Activated naive CD4-positive, alpha-beta T cell treated with anti-CD3 and anti-CD28 coated beads, Interleukin-2, amount 10 ng/mL, durations not matched to agents 7 days and 5 days (primary cell): ENCODE results near the gene CDS1.
"Not testable (repeated sequence)": the region's sequence is repeated elsewhere in the genome, so short reads cannot be mapped to it uniquely, and the experiment has no call there.

Experiments
- CTCF ChIA-PET: fragments of 350-600 bp; sonication (Branson Sonifier 250); formaldehyde crosslinking; loops from one replicate; lab custom pipeline; 2021; ENCODE audit warnings: antibody characterized with exemption; lab: Charles Lee
- DNase-seq: peaks from one replicate; pipeline ENCODE4 v3.0.0-alpha.2; 2020
- H3K27ac Mint-ChIP-seq: one replicate; pipeline ENCODE4 v1.8.0; 2021; ENCODE audit warnings: mild to moderate bottlenecking, moderate library complexity, mixed read lengths
- H3K27me3 Mint-ChIP-seq: one replicate; pipeline ENCODE4 v1.8.0; 2021; ENCODE audit warnings: mild to moderate bottlenecking, mixed read lengths
- H3K36me3 Mint-ChIP-seq: one replicate; pipeline ENCODE4 v1.8.0; 2021; ENCODE audit warnings: mixed read lengths
- H3K4me1 Mint-ChIP-seq: one replicate; pipeline ENCODE4 v1.8.0; 2021; ENCODE audit warnings: mixed read lengths
- H3K4me3 Mint-ChIP-seq: one replicate; pipeline ENCODE4 v1.8.0; 2021; ENCODE audit warnings: mild to moderate bottlenecking, moderate library complexity, mixed read lengths
- H3K9me3 Mint-ChIP-seq: one replicate; pipeline ENCODE4 v1.8.0; 2021; ENCODE audit warnings: mixed read lengths

The CDS1 gene

GRCh38 chr4:84582988-84583875, at the start of gene CDS1:
Gene CDS1 (plus strand): TSS chr4:84583127. CDS start chr4:84583402, 275 bp downstream.
- H3K36me3 Mint-ChIP-seq, result peaks cover 2% of the 10 kb centered on the region
- peaks cover 48% of the 10 kb centered on the region for H3K27me3 Mint-ChIP-seq
- CTCF ChIA-PET, result no interaction called here
- peaks cover 16% of the 10 kb centered on the region for H3K4me1 Mint-ChIP-seq
- H3K4me3 Mint-ChIP-seq, result peak within 1 kb of the TSS; percentile 75
- peaks cover 5% of the 10 kb centered on the region for H3K9me3 Mint-ChIP-seq
- H3K27ac Mint-ChIP-seq, result peak within 1 kb of the TSS; percentile 40
- peak; percentile 41 for DNase-seq

GRCh38 chr4:84535901-84536300, 47.0 kb upstream of the CDS1 start:
- no peaks in the 10 kb centered on the region for H3K36me3 Mint-ChIP-seq
- peaks cover 4% of the 10 kb centered on the region for H3K27me3 Mint-ChIP-seq
- no peaks in the 10 kb centered on the region for H3K4me1 Mint-ChIP-seq
- H3K4me3 Mint-ChIP-seq, result no peak overlapping the region
- H3K9me3 Mint-ChIP-seq, result no peaks in the 10 kb centered on the region
- DNase-seq, result no peak
- no peak overlapping the region for H3K27ac Mint-ChIP-seq
- CTCF ChIA-PET, result no interaction called here

GRCh38 chr4:84545093-84545492, 37.8 kb upstream of the CDS1 start:
- no peaks in the 10 kb centered on the region for H3K36me3 Mint-ChIP-seq

GRCh38 chr4:84547211-84547610, 35.7 kb upstream of the CDS1 start:
- no peaks in the 10 kb centered on the region for H3K36me3 Mint-ChIP-seq
- no peaks in the 10 kb centered on the region for H3K27me3 Mint-ChIP-seq
- no peak for DNase-seq
- H3K27ac Mint-ChIP-seq, result no peak overlapping the region
- H3K9me3 Mint-ChIP-seq, result no peaks in the 10 kb centered on the region
- H3K4me1 Mint-ChIP-seq, result no peaks in the 10 kb centered on the region
- H3K4me3 Mint-ChIP-seq, result no peak overlapping the region
- CTCF ChIA-PET, result no interaction called here

More at GRCh38 chr4:84545093-84545492, 37.8 kb upstream of the CDS1 start:
- Mint-ChIP-seq H3K4me1 (no peaks in the 10 kb centered on the region), H3K27me3 (no peaks in the 10 kb centered on the region), H3K4me3 (no peak overlapping the region), H3K27ac (no peak overlapping the region), H3K9me3 (no peaks in the 10 kb centered on the region)
- CTCF ChIA-PET, result no interaction called here
- DNase-seq, result no peak

- DNase-seq, CTCF ChIA-PET, H3K27me3 Mint-ChIP-seq, H3K27ac Mint-ChIP-seq, H3K9me3 Mint-ChIP-seq, H3K4me3 Mint-ChIP-seq, H3K4me1 Mint-ChIP-seq, H3K36me3 Mint-ChIP-seq: not testable (repeated sequence)
Measured at GRCh38 chr4:84549191-84549590, 33.7 kb upstream of the CDS1 start.

- no peaks in the 10 kb centered on the region for H3K9me3 Mint-ChIP-seq
- no peaks in the 10 kb centered on the region for H3K36me3 Mint-ChIP-seq
- CTCF ChIA-PET, result no interaction called here
- no peaks in the 10 kb centered on the region for H3K4me1 Mint-ChIP-seq
- H3K27ac Mint-ChIP-seq, result no peak overlapping the region
- H3K27me3 Mint-ChIP-seq, result no peaks in the 10 kb centered on the region
- no peak for DNase-seq
- no peak overlapping the region for H3K4me3 Mint-ChIP-seq
Measured at GRCh38 chr4:84562156-84562555, 20.8 kb upstream of the CDS1 start.

- Mint-ChIP-seq H3K4me1 (no peaks in the 10 kb centered on the region), H3K4me3 (no peak overlapping the region), H3K27me3 (no peaks in the 10 kb centered on the region), H3K36me3 (no peaks in the 10 kb centered on the region), H3K27ac (no peak overlapping the region), H3K9me3 (no peaks in the 10 kb centered on the region)
- no peak for DNase-seq
- CTCF ChIA-PET, result no interaction called here
Measured at GRCh38 chr4:84563002-84563401, 19.9 kb upstream of the CDS1 start.

- no peak overlapping the region for H3K27ac Mint-ChIP-seq
- DNase-seq, result no peak
- H3K4me1 Mint-ChIP-seq, result no peaks in the 10 kb centered on the region
- H3K27me3 Mint-ChIP-seq, result peaks cover 5% of the 10 kb centered on the region
- no peaks in the 10 kb centered on the region for H3K36me3 Mint-ChIP-seq
- H3K9me3 Mint-ChIP-seq, result no peaks in the 10 kb centered on the region
- H3K4me3 Mint-ChIP-seq, result no peak overlapping the region
- CTCF ChIA-PET, result no interaction called here
Measured at GRCh38 chr4:84565951-84566350, 17.0 kb upstream of the CDS1 start.

GRCh38 chr4:84568496-84568895, 14.4 kb upstream of the CDS1 start:
- peaks cover 6% of the 10 kb centered on the region for H3K4me1 Mint-ChIP-seq
- H3K4me3 Mint-ChIP-seq, result no peak overlapping the region
- CTCF ChIA-PET, result no interaction called here
- peaks cover 8% of the 10 kb centered on the region for H3K27me3 Mint-ChIP-seq
- H3K27ac Mint-ChIP-seq, result no peak overlapping the region
- H3K36me3 Mint-ChIP-seq, result no peaks in the 10 kb centered on the region
- H3K9me3 Mint-ChIP-seq, result no peaks in the 10 kb centered on the region
- DNase-seq, result no peak

GRCh38 chr4:84569009-84569408, 13.9 kb upstream of the CDS1 start:
- H3K4me3 Mint-ChIP-seq, result no peak overlapping the region
- CTCF ChIA-PET, result no interaction called here
- peaks cover 8% of the 10 kb centered on the region for H3K27me3 Mint-ChIP-seq
- H3K9me3 Mint-ChIP-seq, result no peaks in the 10 kb centered on the region
- H3K27ac Mint-ChIP-seq, result no peak overlapping the region
- no peaks in the 10 kb centered on the region for H3K36me3 Mint-ChIP-seq
- H3K4me1 Mint-ChIP-seq, result peaks cover 10% of the 10 kb centered on the region
- DNase-seq, result no peak

- no peak for DNase-seq
- CTCF ChIA-PET, result no interaction called here
Measured at GRCh38 chr4:84573385-84574068, 9.4 kb upstream of the CDS1 start.

GRCh38 chr4:84574069-84574720, 8.7 kb upstream of the CDS1 start:
- no peak for DNase-seq
- CTCF ChIA-PET, result no interaction called here
- H3K4me3 Mint-ChIP-seq, result no peak overlapping the region
- peaks cover 6% of the 10 kb centered on the region for H3K27me3 Mint-ChIP-seq
- H3K4me1 Mint-ChIP-seq, result peaks cover 16% of the 10 kb centered on the region
- H3K36me3 Mint-ChIP-seq, result no peaks in the 10 kb centered on the region
- no peaks in the 10 kb centered on the region for H3K9me3 Mint-ChIP-seq
- no peak overlapping the region for H3K27ac Mint-ChIP-seq

More at GRCh38 chr4:84573385-84574068, 9.4 kb upstream of the CDS1 start:
- Mint-ChIP-seq H3K27ac (no peak overlapping the region), H3K4me3 (no peak overlapping the region), H3K36me3 (no peaks in the 10 kb centered on the region), H3K4me1 (peaks cover 16% of the 10 kb centered on the region), H3K27me3 (peaks cover 10% of the 10 kb centered on the region), H3K9me3 (no peaks in the 10 kb centered on the region)

- Mint-ChIP-seq H3K27ac (no peak overlapping the region), H3K4me1 (peaks cover 18% of the 10 kb centered on the region), H3K4me3 (no peak overlapping the region), H3K27me3 (peaks cover 29% of the 10 kb centered on the region), H3K36me3 (no peaks in the 10 kb centered on the region), H3K9me3 (no peaks in the 10 kb centered on the region)
- CTCF ChIA-PET, result interaction anchor here (0.6 to 1.9 kb wide), 11 partner anchors 9 to 394 kb away, joined by 3 to 23 read pairs (median 4); partner anchors contain the start of gene WDFY3
- DNase-seq, result peak; percentile 33
Measured at GRCh38 chr4:84578540-84579402, 4.2 kb upstream of the CDS1 start.
